IPS-18c (cell line): Measurements from ENCODE around the gene SKAP1.

Experiments used
- H3K4me3 ChIP-seq: 2 replicates; pipeline ENCODE4 v1.7.0; 2013; ENCODE audit warnings: low read depth, mild to moderate bottlenecking, low read length, moderate library complexity; ENCODE audit not compliant: insufficient read depth
- H3K9me3 ChIP-seq: one replicate; pipeline ENCODE4 v1.6.1; 2013; ENCODE audit warnings: mild to moderate bottlenecking, low read length, moderate library complexity; ENCODE audit not compliant: control insufficient read depth, insufficient read depth

The SKAP1 gene

DNA sequence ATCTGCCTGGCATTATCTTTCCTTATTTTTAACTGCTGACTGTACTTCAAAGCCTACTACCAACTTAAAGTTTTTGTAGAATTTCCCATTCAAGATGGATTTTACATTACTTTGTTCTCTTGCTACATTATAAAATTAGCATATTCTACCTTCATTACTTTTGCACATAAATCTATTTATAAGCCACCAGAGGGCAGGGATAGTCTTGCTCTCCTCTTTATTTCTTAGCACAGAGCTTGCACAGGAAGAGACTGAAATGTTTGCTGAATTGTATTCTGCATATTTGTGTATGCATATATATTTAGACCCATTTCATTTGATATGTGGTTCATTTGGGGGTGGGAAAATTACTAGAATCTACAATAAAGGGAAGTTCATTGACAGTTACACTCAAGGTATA, 108.0 kb downstream of the SKAP1 start:
- Histone ChIP-seq H3K9me3 (no peaks in the 10 kb centered on the region), H3K4me3 (no peak overlapping the region)

DNA sequence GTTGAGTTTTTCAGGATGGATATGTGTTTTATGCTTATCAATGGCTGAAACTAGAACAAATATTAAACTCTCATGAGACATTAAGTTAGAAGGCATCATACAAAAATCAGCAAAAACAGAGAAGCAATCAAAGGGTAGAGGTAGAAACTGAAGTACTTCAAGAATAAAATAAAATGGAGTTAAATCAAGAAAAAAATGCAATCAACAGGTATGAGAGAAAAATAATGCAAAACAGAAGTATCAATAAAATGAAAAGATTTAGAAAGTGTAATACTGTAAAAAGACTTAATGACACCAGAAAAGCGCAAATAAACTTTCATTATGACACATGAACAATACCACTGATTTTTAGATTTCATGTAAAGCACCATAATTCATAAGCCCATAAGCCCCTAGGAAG, 112.3 kb downstream of the SKAP1 start:
- no peaks in the 10 kb centered on the region for H3K9me3 ChIP-seq
- no peak overlapping the region for H3K4me3 ChIP-seq

DNA sequence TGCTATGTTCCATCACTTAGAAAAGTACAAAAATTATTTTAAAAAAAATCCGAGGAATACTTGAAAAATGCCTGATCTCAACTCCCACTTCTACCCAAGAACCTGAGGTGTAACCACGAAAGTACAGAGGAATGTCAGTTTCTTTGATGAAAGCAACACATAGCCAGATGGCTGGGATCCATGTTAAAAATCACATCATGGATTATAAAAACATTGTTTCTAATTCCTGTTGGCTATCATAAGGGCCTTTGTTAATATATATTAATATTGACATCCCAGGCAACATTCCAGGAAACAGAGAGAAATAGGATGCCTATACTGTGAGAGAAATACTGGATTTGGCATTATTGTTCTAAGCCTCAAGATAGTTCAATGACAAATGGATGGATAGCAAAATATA, 115.3 kb downstream of the SKAP1 start:
- no peaks in the 10 kb centered on the region for H3K9me3 ChIP-seq

DNA sequence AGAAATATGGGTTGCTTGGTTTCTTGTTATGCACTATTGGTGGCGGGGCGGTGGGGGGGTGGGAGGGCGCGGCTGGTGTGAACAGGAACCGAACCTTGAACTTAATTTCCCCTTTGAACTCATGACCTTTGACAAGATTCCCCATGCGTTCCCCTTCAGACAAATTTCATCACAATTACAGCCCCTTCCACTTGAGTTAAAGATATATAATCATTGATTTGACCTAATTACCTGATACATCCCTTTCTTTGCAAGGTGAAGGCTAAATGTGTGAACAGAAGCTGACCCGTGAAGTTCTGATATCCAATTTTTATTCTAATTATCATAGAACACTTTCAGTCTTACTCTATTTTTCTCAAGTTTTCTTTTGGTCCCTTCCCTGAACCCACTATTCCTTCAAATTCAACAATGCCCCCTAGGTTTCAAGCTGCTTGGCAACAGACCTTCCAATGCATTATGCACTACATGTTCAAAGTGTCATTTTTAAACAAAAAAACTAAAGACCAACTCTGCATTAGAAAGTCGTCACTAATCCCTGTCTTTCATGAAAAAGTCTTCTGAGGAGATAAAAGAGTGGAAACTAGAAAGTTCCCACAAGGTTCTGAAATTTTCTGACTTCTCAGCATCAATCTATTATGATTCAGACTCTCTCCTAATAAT, 116.8 kb downstream of the SKAP1 start:
- no peak overlapping the region for H3K4me3 ChIP-seq
- no peaks in the 10 kb centered on the region for H3K9me3 ChIP-seq

More for the DNA sequence above, 115.3 kb downstream of the SKAP1 start:
- no peak overlapping the region for H3K4me3 ChIP-seq

DNA sequence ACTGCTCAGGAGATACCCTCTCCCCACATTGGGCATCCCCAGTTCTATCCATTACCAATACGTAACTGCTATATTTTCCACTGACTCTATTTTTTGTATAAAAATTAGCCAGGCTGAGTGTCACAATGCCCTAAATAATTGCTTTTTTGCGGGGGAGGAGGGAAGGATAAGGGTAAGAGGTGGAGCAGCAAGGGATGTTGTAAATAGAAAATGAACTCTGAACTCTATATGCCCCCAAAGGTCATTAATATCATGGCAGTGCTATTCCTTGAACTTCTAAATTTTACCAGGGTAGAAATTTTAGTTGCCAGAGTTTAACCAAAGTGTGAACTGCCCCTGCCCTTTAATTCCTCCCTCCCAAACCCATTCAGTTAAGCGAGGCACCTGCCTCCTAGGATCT, 118.7 kb downstream of the SKAP1 start:
- Histone ChIP-seq H3K4me3 (no peak overlapping the region), H3K9me3 (no peaks in the 10 kb centered on the region)

DNA sequence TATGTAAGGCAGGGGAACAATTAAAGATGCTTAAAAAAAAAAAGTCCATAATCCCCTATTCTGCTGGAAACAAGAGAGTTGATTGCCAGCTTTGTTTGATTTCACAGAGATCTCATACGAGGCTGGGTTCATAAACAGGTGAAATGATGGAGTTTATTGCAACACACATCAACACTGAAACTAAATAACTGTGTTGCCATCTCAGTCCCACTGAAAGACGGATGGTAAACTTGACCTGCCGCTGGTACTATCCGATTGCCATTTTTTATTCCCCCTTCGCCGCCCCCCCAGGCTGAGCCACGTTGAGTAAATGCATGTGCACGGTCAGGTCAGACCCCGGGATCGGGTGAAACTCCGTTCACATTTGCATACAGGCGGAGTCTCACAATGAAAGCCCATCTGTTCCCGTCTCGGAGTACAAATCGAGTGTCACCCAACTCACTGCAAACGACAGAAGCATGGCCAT, 119.2 kb downstream of the SKAP1 start:
- no peak overlapping the region for H3K4me3 ChIP-seq
- no peaks in the 10 kb centered on the region for H3K9me3 ChIP-seq

DNA sequence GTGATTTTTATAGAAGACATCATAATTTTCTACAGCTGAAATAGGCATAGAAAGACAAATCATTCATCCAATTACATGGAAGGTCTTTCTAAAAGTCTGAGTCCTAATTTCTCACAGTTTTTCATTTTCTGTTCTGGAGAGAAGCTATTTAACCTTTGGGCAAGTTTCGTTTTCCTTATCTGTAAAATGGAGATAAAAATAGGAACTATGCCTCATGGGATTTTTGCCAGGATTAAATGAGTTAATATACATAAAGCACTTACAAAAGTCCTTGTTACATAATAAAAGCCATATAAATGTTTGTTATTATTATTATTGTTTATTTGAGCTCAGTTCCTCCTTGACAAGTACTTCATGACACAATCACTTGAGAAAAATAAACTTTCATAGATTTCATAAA, 121.4 kb downstream of the SKAP1 start:
- Histone ChIP-seq H3K9me3 (no peaks in the 10 kb centered on the region), H3K4me3 (no peak overlapping the region)

DNA sequence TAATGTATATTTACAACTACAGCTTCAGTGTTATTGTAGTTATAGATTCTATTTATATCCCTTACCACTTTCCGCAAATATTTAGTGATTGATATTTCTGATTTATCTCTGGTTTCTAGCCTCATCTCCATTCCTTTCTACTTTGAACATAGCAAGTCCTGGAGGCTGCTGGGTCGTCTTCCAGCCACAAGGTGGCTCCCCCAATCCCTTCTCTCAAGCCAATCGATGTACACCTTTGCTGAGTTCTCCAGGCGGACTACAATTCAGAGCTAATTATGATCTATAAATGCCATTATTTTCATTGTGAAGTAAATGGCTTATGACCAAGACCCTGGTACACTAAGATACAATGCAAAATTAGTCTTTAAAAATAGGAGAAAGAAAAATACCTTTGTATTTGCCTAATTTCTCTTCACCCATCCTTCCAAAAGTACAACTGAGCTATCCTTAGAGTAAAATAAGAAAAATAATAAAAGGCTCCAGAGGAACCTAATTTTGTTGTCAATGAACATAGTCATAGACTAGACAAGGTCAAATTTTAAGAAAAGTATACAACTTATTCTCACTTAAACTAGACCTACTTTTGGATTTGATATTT, 122.1 kb downstream of the SKAP1 start:
- Histone ChIP-seq H3K9me3 (no peaks in the 10 kb centered on the region), H3K4me3 (no peak overlapping the region)

DNA sequence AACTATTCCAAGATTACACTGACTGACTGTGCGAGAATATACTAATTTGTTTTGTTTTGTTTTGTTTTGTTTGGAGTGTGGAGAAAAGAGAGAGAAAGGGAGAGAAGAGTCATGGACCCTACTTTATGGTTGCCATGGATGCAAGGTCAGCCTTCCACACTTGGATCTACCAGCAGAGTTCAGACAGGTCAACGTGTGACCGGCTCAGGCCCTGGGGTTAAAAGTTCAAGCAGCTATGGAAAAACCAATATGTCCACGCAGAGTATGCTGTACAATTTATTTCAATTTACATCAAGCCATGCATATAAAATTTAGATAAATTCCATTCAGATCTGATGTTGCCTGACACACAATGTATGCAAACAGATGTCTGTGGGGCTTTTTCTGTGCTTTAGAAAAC, 122.8 kb downstream of the SKAP1 start:
- H3K4me3 ChIP-seq: no peak overlapping the region
- no peaks in the 10 kb centered on the region for H3K9me3 ChIP-seq

DNA sequence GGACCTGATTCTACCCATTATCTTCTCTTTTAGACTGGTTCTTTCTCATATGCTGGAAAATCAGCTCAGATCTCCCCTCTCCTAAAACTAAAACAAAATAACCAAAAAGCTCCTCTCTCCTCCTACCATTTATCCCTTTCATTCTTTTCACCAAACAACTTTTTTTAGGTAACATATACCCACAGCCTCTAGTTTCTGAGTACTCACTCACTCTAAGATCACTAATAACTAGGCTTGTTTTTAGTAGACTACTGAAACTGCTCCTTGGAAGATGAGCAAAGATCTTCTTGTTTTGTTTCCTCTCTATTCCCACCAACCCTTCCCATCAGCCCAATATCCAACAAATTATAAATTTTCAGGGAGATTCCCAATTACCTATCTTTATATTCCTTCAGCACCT, 129.0 kb downstream of the SKAP1 start:
- H3K4me3 ChIP-seq: no peak overlapping the region
- no peaks in the 10 kb centered on the region for H3K9me3 ChIP-seq

DNA sequence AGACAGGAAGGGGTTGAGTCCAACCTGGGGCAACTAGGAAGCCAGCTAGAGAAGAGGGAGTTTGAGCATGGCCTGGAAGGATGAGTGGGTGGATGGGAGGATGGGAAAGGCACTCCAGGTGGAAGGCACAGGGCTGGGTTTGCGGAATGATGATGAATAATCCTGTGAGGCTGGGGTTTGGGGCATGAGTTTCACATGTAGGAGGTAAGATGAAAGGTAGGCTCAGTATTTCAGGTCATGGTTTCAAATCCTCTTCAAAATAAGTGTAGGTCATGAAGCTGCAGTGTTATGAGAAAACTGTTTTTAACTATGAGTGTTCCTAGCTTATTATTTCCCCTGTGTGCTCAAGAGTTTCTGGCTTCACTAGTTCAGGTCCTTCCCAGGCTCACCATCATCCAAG, 130.3 kb downstream of the SKAP1 start:
- Histone ChIP-seq H3K9me3 (no peaks in the 10 kb centered on the region), H3K4me3 (no peak overlapping the region)

DNA sequence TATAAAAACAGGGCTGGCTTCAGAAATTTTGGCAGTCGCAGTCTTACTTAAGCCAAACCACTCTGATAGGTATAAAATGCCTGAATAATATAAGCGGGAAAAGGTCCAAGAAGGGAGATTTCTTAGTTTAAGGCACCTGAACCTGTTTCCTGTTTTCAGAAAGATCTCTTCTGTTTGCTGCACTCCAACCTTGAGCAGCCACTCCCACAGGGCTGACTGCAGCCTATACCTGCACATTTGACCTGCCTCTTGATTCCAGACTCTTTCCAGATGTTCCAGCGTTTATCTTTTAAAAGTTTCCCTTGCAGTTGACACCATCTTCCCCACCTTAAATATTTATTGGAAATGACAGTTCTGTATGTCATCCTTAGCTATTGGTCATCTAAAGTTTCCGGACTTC, 132.2 kb downstream of the SKAP1 start:
- H3K9me3 ChIP-seq: no peaks in the 10 kb centered on the region
- no peak overlapping the region for H3K4me3 ChIP-seq

DNA sequence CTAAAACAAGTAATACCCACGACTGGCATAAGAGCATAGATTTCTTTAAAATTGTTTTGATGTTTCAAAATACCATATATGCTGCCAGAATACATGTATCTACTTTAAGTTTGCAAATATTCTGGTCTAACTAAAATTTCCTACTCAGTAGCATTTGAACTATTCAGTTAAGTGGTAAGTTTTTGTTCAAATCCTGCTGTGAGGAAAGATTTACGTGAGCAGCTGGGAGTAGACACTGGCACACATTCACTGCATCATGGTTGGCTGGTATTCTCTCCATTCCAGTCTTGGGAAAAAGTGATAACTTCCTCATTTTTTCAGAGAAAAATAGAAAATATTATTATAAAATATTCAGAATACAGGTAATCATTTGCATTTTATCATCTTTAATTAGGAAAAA, 133.6 kb downstream of the SKAP1 start:
- Histone ChIP-seq H3K9me3 (no peaks in the 10 kb centered on the region), H3K4me3 (no peak overlapping the region)

DNA sequence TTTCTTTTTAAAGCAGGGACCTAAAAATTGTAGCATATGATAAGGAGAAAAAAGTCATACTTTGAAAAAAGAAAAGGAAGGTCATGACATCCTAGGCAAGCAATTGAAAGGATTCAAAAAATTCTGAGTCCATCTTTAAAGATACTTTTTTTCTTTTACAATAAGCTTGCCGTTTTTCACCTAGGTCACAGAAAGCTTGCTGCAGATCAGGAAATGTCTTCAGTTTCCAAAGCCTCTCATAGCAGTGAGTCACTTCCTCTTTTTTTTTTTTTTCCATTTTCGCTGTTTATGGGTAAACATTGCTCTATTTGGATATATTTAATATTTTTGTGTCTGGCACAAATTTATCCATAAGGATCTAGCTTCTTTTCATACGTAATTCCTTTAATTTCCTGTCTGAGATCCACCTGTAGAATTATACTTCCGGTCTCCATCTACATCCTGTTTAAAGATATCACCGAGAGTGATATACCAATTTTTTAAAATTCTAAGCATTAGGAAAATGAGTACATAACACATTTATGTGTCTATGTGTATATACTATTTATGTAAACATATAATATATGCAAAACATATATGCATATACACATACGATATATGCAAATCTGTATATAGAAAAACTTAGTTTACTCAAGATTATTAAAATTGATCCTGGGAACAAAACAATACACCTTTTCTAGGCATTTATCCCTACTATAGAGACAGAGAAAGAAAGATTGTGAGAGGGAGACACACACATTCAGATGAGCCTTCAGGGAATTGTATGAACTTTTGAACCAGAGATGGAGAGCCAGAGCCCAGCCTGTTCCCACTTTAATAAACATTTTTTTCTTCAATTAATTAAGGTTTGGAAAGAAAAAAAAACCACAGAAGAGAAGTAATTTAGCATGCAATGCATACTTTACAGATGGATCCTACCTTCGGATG, 134.4 kb downstream of the SKAP1 start:
- no peak overlapping the region for H3K4me3 ChIP-seq

DNA sequence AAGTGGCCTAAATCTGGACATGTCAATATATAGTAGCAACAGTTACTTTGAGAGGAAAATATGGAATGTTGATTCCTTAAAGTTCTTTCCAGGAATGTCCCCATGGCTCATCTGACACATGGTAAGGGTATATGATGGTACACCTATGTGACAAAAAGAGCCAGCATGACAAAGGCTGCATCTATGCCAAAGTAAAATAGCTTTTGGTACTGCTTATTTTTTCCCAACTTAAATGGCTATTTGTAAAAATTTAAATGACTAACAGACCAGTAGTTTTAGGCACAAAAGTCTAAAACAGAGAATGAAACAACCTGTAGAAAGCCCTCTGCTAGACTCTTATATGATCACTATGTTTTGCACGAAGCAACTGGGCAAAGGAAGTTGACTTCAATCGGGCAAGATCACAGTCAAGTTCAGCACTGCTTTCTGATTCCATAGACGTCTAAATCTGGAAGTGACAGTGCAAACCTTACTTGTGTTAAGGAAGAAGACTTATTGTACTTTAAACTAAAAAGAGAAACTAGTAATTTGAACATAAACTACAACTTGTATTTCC, 135.1 kb downstream of the SKAP1 start:
- no peaks in the 10 kb centered on the region for H3K9me3 ChIP-seq
- H3K4me3 ChIP-seq: no peak overlapping the region

More for the DNA sequence above, 134.4 kb downstream of the SKAP1 start:
- no peaks in the 10 kb centered on the region for H3K9me3 ChIP-seq

DNA sequence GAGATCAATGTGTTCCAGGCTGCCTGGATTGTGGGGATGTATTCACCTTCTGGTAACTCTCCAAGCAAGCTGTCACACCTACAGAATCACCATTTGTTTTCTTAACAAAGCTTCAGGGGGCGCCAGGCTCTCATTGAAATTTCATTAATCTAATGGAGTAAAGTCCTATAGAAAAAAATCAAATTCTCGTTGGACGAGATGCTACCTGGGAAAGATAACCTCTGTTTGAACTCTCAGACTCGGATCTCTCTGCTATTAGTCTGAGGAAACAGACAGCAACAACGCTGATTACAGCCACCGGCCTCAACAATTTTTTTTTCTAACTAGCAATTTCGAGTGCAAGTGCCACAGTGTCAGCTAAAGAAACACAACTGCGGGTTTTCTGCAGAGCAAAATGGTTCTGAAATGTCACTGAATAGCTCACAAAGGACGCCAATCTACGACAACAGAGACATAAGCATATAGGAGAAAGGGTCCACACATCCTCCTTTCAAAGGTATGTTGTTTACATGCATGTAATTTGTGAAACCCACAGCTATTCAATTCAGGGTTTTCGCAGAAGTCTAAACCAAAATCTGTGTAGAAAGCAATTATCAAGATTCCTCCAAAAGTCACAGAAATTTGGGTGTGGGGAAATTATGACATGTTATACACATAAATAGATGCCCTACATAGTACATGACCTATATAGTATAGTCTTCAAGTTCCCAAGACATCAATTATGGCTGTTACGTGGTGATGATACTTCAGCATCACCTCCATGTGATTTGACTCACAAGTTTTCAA, 135.8 kb downstream of the SKAP1 start:
- H3K4me3 ChIP-seq: no peak overlapping the region

More for the DNA sequence above, 135.8 kb downstream of the SKAP1 start:
- no peaks in the 10 kb centered on the region for H3K9me3 ChIP-seq
